Left lung (tissue), 10 donors: ENCODE measurements around the gene BCAT1. TPM values are rescaled to one million over a fixed set of nuclear protein-coding genes. Genes with fewer than 3 reads are reported as not detected.
"Not testable (repeated sequence)": the region's sequence is repeated elsewhere in the genome, so short reads cannot be mapped to it uniquely, and the experiment has no call there.

Source experiments
- ATAC-seq: fragments of 200-7000 bp; cut with Tn5 transposase; one replicate; pipeline ENCODE4 v1.9.1; 2020; ENCODE audit warnings: moderate library complexity
- DNase-seq, 4 donors: peaks; one replicate each; pipeline ENCODE4 v3.0.0-alpha.2; 2013 to 2020
- H3K27ac ChIP-seq, 2 donors: fragments of 200-600 bp; sonication (generic) in 1 of 2; one replicate each; pipeline versions ENCODE4 v1.5.0 to v1.8.0; 2020 to 2021
- H3K27me3 ChIP-seq, 2 donors: fragments of 200-600 bp; sonication (generic) in 1 of 2; one replicate each; pipeline versions ENCODE4 v1.5.0 to v1.8.0; 2020 to 2021
- H3K36me3 ChIP-seq, 2 donors: fragments of 200-600 bp; sonication (generic) in 1 of 2; one replicate each; pipeline versions ENCODE4 v1.5.0 to v1.8.0; 2020 to 2021
- H3K4me1 ChIP-seq, 2 donors: fragments of 200-600 bp; one replicate each; pipeline ENCODE4 v1.8.0; 2021
- H3K4me3 ChIP-seq, 2 donors: fragments of 200-600 bp; sonication (generic) in 1 of 2; one replicate each; pipeline versions ENCODE4 v1.5.0 to v1.8.0; 2020 to 2021; ENCODE audit warnings: mild to moderate bottlenecking in 1 of 2
- H3K9me3 ChIP-seq, 2 donors: fragments of 200-600 bp; sonication (generic) in 1 of 2; one replicate each; pipeline versions ENCODE4 v1.5.0 to v1.8.0; 2020 to 2021
- CTCF ChIP-seq, 2 donors: fragments of 200-600 bp; sonication (generic) in 1 of 2; IDR thresholded peaks; one replicate each; pipeline versions ENCODE4 v1.5.0 to v1.8.0; 2021; ENCODE audit warnings: antibody characterized with exemption in 2 of 2
- intact Hi-C, 2 donors: fragments of 100-400 bp; cut with DNase I; formaldehyde crosslinking; loops; one replicate each; pipeline versions ENCODE4 v1.11.2 to v1.14.2; 2022
- polyA plus RNA-seq, 6 donors: library from polyadenylated mRNA; unstranded; fragments of 120-200 nt; gene quantifications; one replicate each; pipeline ENCODE4 v1.2.1, GENCODE V29; 2013; ENCODE audit not compliant: insufficient read length in 6 of 6
- total RNA-seq, 2 donors: library from RNA; stranded (reverse); fragmentation: NEBNext Ultra II Directional; extraction: Animal tissue kit (Norgen Biotek cat#: 25700); gene quantifications; one replicate each; pipeline ENCODE4 v1.2.1, GENCODE V29; 2021
- donor health status: DM: no; HTN: yes; CAD: no.
- donor health status: DM: no; HTN: no; CAD: no.

The BCAT1 gene
- total and polyA plus RNA-seq, 8 donors: 29.3 to 131 (median 39.5) TPM

GRCh38 chr12:24875014-24875413 lies 73.9 kb downstream of the BCAT1 start:
- H3K4me1 ChIP-seq: no peaks in the 10 kb centered on the region
- H3K4me3 ChIP-seq: no peak overlapping the region
- H3K27ac ChIP-seq: no peak overlapping the region
- H3K36me3 ChIP-seq: peaks cover 0 to 3% of the 10 kb centered on the region in 2 donors
- DNase-seq: no peak
- no peak for ATAC-seq
- H3K9me3 ChIP-seq: no peaks in the 10 kb centered on the region
- TF ChIP-seq CTCF (IDR thresholded peaks at IDR 0.05): no peak
- intact Hi-C loops: no loop called here
- no peaks in the 10 kb centered on the region for H3K27me3 ChIP-seq

GRCh38 chr12:24872211-24872610 lies 76.7 kb downstream of the BCAT1 start:
- no peak for TF ChIP-seq CTCF (IDR thresholded peaks at IDR 0.05)
- Histone ChIP-seq H3K9me3 (no peaks in the 10 kb centered on the region), H3K27me3 (no peaks in the 10 kb centered on the region), H3K36me3 (peaks cover 0 to 3% of the 10 kb centered on the region in 2 donors), H3K4me3 (no peak overlapping the region), H3K4me1 (no peaks in the 10 kb centered on the region), H3K27ac (no peak overlapping the region)
- no peak for DNase-seq
- no peak for ATAC-seq
- intact Hi-C loops: no loop called here

- H3K4me1 ChIP-seq, H3K36me3 ChIP-seq, H3K27ac ChIP-seq, H3K4me3 ChIP-seq, intact Hi-C loops, H3K9me3 ChIP-seq, ATAC-seq, H3K27me3 ChIP-seq: not testable (repeated sequence)
- peak in 1 of 4 donors; percentile 70 for DNase-seq
These were observed 82.8 kb downstream of the BCAT1 start for GRCh38 chr12:24866139-24866538.

GRCh38 chr12:24864796-24865125 lies 84.1 kb downstream of the BCAT1 start:
- no peak for TF ChIP-seq CTCF (IDR thresholded peaks at IDR 0.05)
- ATAC-seq (no peak), DNase-seq (no peak)
- Histone ChIP-seq H3K4me3 (no peak overlapping the region), H3K9me3 (peaks cover 0 to 7% of the 10 kb centered on the region in 2 donors), H3K27ac (no peak overlapping the region), H3K27me3 (no peaks in the 10 kb centered on the region), H3K4me1 (peaks cover 0 to 6% of the 10 kb centered on the region in 2 donors), H3K36me3 (peaks cover 0 to 4% of the 10 kb centered on the region in 2 donors)
- intact Hi-C loops: no loop called here

GRCh38 chr12:24861766-24862540 lies 86.9 kb downstream of the BCAT1 start:
- no peak for TF ChIP-seq CTCF (IDR thresholded peaks at IDR 0.05)
- intact Hi-C loops: no loop called here
- peak; percentile 97 for ATAC-seq
- Histone ChIP-seq H3K27me3 (no peaks in the 10 kb centered on the region), H3K27ac (peak overlapping the region; percentile 38 to 82), H3K4me3 (no peak overlapping the region), H3K9me3 (peaks cover 0 to 7% of the 10 kb centered on the region in 2 donors), H3K36me3 (peaks cover 0 to 3% of the 10 kb centered on the region in 2 donors), H3K4me1 (peaks cover 0 to 6% of the 10 kb centered on the region in 2 donors)
- peak in 1 of 4 donors; percentile 55 for DNase-seq

GRCh38 chr12:24860546-24860945 lies 88.4 kb downstream of the BCAT1 start:
- no peak for DNase-seq
- H3K27ac ChIP-seq: peak overlapping the region in 1 of 2 donors; percentile 82
- ATAC-seq: no peak
- no peak overlapping the region for H3K4me3 ChIP-seq
- H3K27me3 ChIP-seq: no peaks in the 10 kb centered on the region
- H3K9me3 ChIP-seq: peaks cover 0 to 7% of the 10 kb centered on the region in 2 donors
- TF ChIP-seq CTCF (IDR thresholded peaks at IDR 0.05): no peak
- peaks cover 0 to 6% of the 10 kb centered on the region in 2 donors for H3K4me1 ChIP-seq
- no peaks in the 10 kb centered on the region for H3K36me3 ChIP-seq
- intact Hi-C loops: no loop called here
